SK-N-MC (cell line): ENCODE results near the gene MTX1.

Experiments used
- EZH2 ChIP-seq: fragments of 200-600 bp; sonication (generic); IDR thresholded peaks from one replicate; pipeline ENCODE4 v1.6.1; 2017; ENCODE audit warnings: antibody characterized with exemption
- POLR2AphosphoS5 ChIP-seq: IDR thresholded peaks from 2 replicates; pipeline ENCODE4 v1.6.1; 2012; ENCODE audit warnings: mild to moderate bottlenecking, low read depth, low read length, borderline replicate concordance

GRCh38 chr1:155218854-155219591, 10.5 kb downstream of the MTX1 start:
- TF ChIP-seq EZH2 (no peak), POLR2AphosphoS5 (no peak)
